ENCODE results near the gene PDF.

PDF gene

GRCh38 chr16:69286941-69287713 is 43.3 kb downstream of the PDF start:
- H3K9me3 ChIP-seq (ENCODE audit: control insufficient read depth in 1 of 2, low read length in 2 of 2), result no peaks in the 10 kb centered on the region
- H3K27ac ChIP-seq (ENCODE audit: low read depth, low read length), result no peak overlapping the region
- H3K36me3 ChIP-seq (ENCODE audit: control insufficient read depth in 1 of 2, insufficient read depth in 2 of 2, low read length in 2 of 2), result peaks cover 0 to 14% of the 10 kb centered on the region in 2 donors
- no peaks in the 10 kb centered on the region for H3K27me3 ChIP-seq (ENCODE audit: control insufficient read depth in 1 of 2, insufficient read depth in 2 of 2, low read length in 2 of 2)
- no peak overlapping the region for H3K4me3 ChIP-seq (ENCODE audit: low read depth in 1 of 2, low read length in 2 of 2)
- H3K4me1 ChIP-seq (ENCODE audit: control insufficient read depth in 1 of 2, insufficient read depth in 2 of 2, low read length in 2 of 2), result no peaks in the 10 kb centered on the region
- no peak overlapping the region for H3K9ac ChIP-seq (ENCODE audit: low read depth in 1 of 2, low read length in 2 of 2)

GRCh38 chr16:69285240-69285639 is 45.1 kb downstream of the PDF start:
- H3K9ac ChIP-seq (ENCODE audit: low read depth in 1 of 2, low read length in 2 of 2), result no peak overlapping the region
- no peaks in the 10 kb centered on the region for H3K27me3 ChIP-seq (ENCODE audit: control insufficient read depth in 1 of 2, insufficient read depth in 2 of 2, low read length in 2 of 2)

GRCh38 chr16:69283851-69284250 is 46.5 kb downstream of the PDF start:
- no peaks in the 10 kb centered on the region for H3K9me3 ChIP-seq (ENCODE audit: control insufficient read depth in 1 of 2, low read length in 2 of 2)
- H3K27ac ChIP-seq (ENCODE audit: low read depth, low read length), result no peak overlapping the region
- H3K4me1 ChIP-seq (ENCODE audit: control insufficient read depth in 1 of 2, insufficient read depth in 2 of 2, low read length in 2 of 2), result no peaks in the 10 kb centered on the region
- H3K36me3 ChIP-seq (ENCODE audit: control insufficient read depth in 1 of 2, insufficient read depth in 2 of 2, low read length in 2 of 2), result peaks cover 0 to 14% of the 10 kb centered on the region in 2 donors
- no peaks in the 10 kb centered on the region for H3K27me3 ChIP-seq (ENCODE audit: control insufficient read depth in 1 of 2, insufficient read depth in 2 of 2, low read length in 2 of 2)
- H3K4me3 ChIP-seq (ENCODE audit: low read depth in 1 of 2, low read length in 2 of 2), result no peak overlapping the region
- no peak overlapping the region for H3K9ac ChIP-seq (ENCODE audit: low read depth in 1 of 2, low read length in 2 of 2)

More at GRCh38 chr16:69285240-69285639, 45.1 kb downstream of the PDF start:
- Histone ChIP-seq H3K36me3 (ENCODE audit: control insufficient read depth in 1 of 2, insufficient read depth in 2 of 2, low read length in 2 of 2) (peaks cover 0 to 14% of the 10 kb centered on the region in 2 donors), H3K4me1 (ENCODE audit: control insufficient read depth in 1 of 2, insufficient read depth in 2 of 2, low read length in 2 of 2) (no peaks in the 10 kb centered on the region), H3K4me3 (ENCODE audit: low read depth in 1 of 2, low read length in 2 of 2) (no peak overlapping the region), H3K9me3 (ENCODE audit: control insufficient read depth in 1 of 2, low read length in 2 of 2) (no peaks in the 10 kb centered on the region), H3K27ac (ENCODE audit: low read depth, low read length) (no peak overlapping the region)

- Histone ChIP-seq H3K9ac (ENCODE audit: low read depth in 1 of 2, low read length in 2 of 2) (no peak overlapping the region), H3K4me1 (ENCODE audit: control insufficient read depth in 1 of 2, insufficient read depth in 2 of 2, low read length in 2 of 2) (no peaks in the 10 kb centered on the region), H3K27ac (ENCODE audit: low read depth, low read length) (no peak overlapping the region), H3K36me3 (ENCODE audit: control insufficient read depth in 1 of 2, insufficient read depth in 2 of 2, low read length in 2 of 2) (peaks cover 0 to 5% of the 10 kb centered on the region in 2 donors), H3K27me3 (ENCODE audit: control insufficient read depth in 1 of 2, insufficient read depth in 2 of 2, low read length in 2 of 2) (no peaks in the 10 kb centered on the region), H3K9me3 (ENCODE audit: control insufficient read depth in 1 of 2, low read length in 2 of 2) (no peaks in the 10 kb centered on the region), H3K4me3 (ENCODE audit: low read depth in 1 of 2, low read length in 2 of 2) (no peak overlapping the region)
These were observed 53.0 kb downstream of the PDF start for GRCh38 chr16:69277413-69277812.
